Measurements from ENCODE around the gene FAM168A.
A peak's percentile ranks its signal among the peaks of the same experiment; 100 is the strongest.

Gene FAM168A

DNA sequence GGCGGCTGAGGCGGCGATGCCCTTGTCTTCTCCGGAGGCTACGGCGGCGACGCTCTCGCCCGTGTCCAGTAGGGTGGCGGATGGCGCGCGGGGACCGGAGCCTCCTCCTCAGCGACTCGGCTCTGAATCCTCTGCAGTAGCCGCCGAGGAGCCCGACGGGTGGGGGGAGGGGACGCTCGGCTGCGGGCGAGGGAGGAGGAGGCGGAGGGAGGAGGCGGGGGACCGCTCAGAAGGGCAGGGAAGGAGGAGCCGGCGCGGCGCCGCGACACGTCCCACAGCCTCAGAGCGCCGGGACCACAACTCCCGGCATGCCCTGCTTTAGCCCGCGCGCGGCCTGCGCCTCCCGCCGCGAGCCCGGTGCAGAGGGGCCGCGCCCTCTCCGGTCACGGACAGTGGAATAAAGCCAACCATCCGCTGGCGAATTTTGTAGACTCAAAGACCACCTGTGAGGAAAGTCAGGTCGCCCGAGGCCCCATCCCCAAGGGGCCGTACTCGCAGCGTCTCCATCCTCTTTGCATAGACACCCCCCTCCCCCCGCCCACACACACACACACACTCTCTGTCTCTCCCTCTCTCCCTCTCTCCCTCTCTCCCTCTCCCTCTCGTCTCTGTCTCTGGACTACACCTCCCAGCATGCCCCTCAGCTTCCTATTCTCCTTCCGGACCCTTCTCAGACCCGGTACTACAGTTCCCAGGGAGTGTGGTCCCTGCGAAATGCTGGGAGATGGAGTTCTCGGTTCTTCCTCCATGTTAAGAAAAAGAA, at the start of gene FAM168A:
FAM168A (minus strand) TSS at position 157 of the 763 bp plus-strand sequence. CDS start 129,638 bp downstream, outside the sequence.
- Mint-ChIP-seq H3K9me3 (no peaks in the 10 kb centered on the region), H3K27ac (peak within 1 kb of the TSS; percentile 93)

GRCh38 chr11:73647459-73648100, 49.7 kb upstream of the FAM168A start:
- H3K4me3 Mint-ChIP-seq = peak overlapping the region; percentile 49
- no peaks in the 10 kb centered on the region for H3K9me3 Mint-ChIP-seq
- intact Hi-C loops (cut with micrococcal nuclease) = no loop called here
- H3K27ac Mint-ChIP-seq = peak overlapping the region; percentile 39
- H3K27me3 Mint-ChIP-seq = peaks cover 31% of the 10 kb centered on the region
- peaks cover 27% of the 10 kb centered on the region for H3K4me1 Mint-ChIP-seq (ENCODE audit: low read depth)
- no peaks in the 10 kb centered on the region for H3K36me3 Mint-ChIP-seq (ENCODE audit: low read depth)

More for the DNA sequence above, at the start of gene FAM168A:
- Mint-ChIP-seq H3K4me3 (peak within 1 kb of the TSS; percentile 87), H3K27me3 (no peaks in the 10 kb centered on the region), H3K36me3 (ENCODE audit: low read depth) (peaks cover 13% of the 10 kb centered on the region), H3K4me1 (ENCODE audit: low read depth) (peaks cover 39% of the 10 kb centered on the region)
- intact Hi-C loops (cut with micrococcal nuclease) = loop anchor here (1.0 kb wide), 1 partner anchor 25 kb away; no protein-coding TSS in a partner anchor

DNA sequence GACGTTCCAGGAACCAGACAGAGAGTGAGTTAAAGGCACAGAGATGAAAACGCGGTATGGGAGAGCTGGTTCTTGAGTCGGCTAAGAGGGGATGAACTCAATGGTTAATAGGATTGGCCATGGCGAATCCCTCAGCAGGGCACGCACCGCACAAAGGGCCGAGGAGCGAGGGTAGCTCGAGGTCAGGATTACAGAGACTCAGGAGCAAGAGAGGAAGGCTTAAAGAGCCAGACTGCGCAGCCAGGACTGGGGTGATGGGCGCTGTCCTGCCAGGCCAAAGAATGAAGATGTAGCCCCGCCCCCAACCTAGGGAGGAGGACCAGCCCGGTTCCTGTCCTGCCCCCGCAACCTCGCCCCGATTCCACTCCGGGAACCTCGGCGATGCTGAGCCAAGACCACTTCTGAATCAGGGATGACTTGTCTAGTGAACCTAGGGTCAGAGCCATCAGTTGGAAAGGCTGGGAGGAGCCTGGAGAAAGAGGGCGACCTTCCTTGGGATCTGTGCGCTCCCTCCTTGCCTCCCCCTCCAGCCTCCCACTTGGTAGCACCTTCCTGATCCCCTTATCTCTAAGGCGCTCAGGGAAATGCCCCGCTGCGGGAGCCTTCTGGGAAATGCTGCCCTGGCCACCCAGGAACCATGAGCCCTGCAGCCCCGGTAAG, 48.2 kb upstream of the FAM168A start, which contains the start of gene PLEKHB1:
PLEKHB1 (plus strand) TSS at position 610 of the 660 bp plus-strand sequence; CDS start at position 638, 28 bp downstream.
- Mint-ChIP-seq H3K27ac (peak within 1 kb of the TSS; percentile 50), H3K9me3 (no peaks in the 10 kb centered on the region), H3K36me3 (ENCODE audit: low read depth) (no peaks in the 10 kb centered on the region), H3K4me3 (peak within 1 kb of the TSS; percentile 49), H3K4me1 (ENCODE audit: low read depth) (peaks cover 27% of the 10 kb centered on the region), H3K27me3 (peaks cover 31% of the 10 kb centered on the region)
- intact Hi-C loops (cut with micrococcal nuclease) = no loop called here

DNA sequence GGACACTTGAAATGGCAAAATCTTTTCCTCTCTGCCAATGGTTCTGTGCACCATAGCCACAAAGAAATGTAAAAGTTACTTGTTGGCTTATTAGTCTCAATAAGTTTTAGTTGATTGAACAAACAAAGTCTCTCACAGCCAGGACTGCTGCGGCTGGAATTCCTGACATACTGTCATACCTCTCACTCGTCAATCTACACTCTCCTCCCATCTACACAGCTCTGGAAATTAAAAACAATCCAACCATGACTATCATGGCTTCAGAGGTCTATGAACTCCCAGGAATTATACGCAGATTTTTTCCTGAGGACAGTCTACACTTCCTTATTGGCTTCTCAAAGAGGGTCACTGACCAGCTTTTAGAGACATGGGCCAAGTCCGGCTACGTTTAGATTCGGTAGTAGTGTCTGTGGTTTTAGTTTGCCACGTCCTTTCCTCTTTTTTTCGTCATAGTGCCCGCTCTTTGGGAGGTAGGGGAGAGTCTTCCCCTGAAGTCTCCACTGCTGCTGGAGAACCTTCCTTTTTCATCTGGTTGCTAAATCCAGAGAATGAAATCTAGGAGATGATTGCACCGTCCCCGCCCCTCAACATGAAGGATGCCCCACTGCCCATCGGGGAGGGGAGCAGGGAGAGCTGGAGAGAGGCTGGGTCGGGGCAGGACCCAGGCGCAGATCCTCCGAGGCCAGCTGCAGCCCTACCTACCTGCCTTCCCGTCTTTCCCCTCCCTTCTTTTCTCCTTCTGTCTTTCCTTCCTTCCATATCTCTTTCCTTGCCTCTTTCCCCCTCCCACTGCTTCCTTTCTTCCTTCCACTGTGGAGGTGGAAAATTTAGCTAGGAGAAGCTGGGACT, 47.4 kb upstream of the FAM168A start:
- peaks cover 32% of the 10 kb centered on the region for H3K27me3 Mint-ChIP-seq
- H3K9me3 Mint-ChIP-seq = no peaks in the 10 kb centered on the region
- H3K36me3 Mint-ChIP-seq (ENCODE audit: low read depth) = no peaks in the 10 kb centered on the region
- intact Hi-C loops (cut with micrococcal nuclease) = no loop called here
- peak overlapping the region; percentile 50 for H3K27ac Mint-ChIP-seq
- no peak overlapping the region for H3K4me3 Mint-ChIP-seq
- peaks cover 27% of the 10 kb centered on the region for H3K4me1 Mint-ChIP-seq (ENCODE audit: low read depth)

GRCh38 chr11:73641668-73642067, 43.8 kb upstream of the FAM168A start:
- H3K36me3 Mint-ChIP-seq (ENCODE audit: low read depth) = no peaks in the 10 kb centered on the region
- no peaks in the 10 kb centered on the region for H3K9me3 Mint-ChIP-seq
- intact Hi-C loops (cut with micrococcal nuclease) = no loop called here

GRCh38 chr11:73640592-73640991, 42.7 kb upstream of the FAM168A start:
- Mint-ChIP-seq H3K27me3 (peaks cover 7% of the 10 kb centered on the region), H3K9me3 (no peaks in the 10 kb centered on the region), H3K4me3 (no peak overlapping the region), H3K4me1 (ENCODE audit: low read depth) (peaks cover 12% of the 10 kb centered on the region), H3K36me3 (ENCODE audit: low read depth) (no peaks in the 10 kb centered on the region), H3K27ac (no peak overlapping the region)
- intact Hi-C loops (cut with micrococcal nuclease) = no loop called here

More at GRCh38 chr11:73641668-73642067, 43.8 kb upstream of the FAM168A start:
- Mint-ChIP-seq H3K4me1 (ENCODE audit: low read depth) (peaks cover 13% of the 10 kb centered on the region), H3K4me3 (no peak overlapping the region), H3K27me3 (peaks cover 14% of the 10 kb centered on the region), H3K27ac (no peak overlapping the region)

DNA sequence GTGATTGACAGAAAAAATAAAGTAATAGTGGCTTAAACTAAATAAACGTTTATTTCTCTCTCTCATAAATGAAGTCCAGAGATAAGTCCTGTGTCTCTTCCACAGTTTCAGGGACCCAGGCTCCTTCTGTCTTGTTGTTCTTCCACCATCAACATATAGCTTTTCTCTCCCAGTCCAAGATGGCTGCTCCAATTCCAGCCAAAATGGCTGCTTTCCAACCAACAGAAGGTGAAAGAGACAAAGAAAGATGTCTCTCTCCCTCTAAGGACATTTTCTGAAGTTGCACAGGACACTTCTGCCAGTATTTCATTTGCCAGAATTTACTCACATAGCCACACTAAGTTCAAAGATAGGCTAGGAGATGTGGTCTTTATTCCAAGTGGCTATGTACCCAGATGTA, 39.1 kb upstream of the FAM168A start:
- no peaks in the 10 kb centered on the region for H3K36me3 Mint-ChIP-seq (ENCODE audit: low read depth)
- peaks cover 11% of the 10 kb centered on the region for H3K4me1 Mint-ChIP-seq (ENCODE audit: low read depth)
- H3K27ac Mint-ChIP-seq = no peak overlapping the region
- H3K4me3 Mint-ChIP-seq = no peak overlapping the region
- H3K27me3 Mint-ChIP-seq = peaks cover 2% of the 10 kb centered on the region
- intact Hi-C loops (cut with micrococcal nuclease) = no loop called here
- H3K9me3 Mint-ChIP-seq = no peaks in the 10 kb centered on the region

DNA sequence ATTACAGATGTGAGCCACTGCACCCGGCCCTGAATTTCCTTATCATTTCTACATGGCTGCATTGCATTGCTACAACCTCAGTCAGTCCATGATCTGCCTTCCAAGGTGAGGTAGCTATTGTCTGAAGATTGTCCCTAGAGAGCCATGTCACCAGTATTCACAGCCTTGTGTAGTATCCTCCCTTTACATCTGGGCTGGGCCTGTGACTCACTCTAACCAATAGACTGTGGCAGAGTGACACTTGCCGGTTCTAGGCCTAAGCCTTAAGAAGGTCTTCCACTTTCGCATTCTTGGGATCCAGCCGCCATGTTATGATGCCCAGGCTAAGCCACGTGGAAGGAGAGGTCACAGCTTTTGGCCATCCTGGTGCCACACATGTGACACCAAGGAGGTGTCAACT, 38.3 kb upstream of the FAM168A start:
- Mint-ChIP-seq H3K36me3 (ENCODE audit: low read depth) (no peaks in the 10 kb centered on the region), H3K27me3 (peaks cover 2% of the 10 kb centered on the region), H3K9me3 (no peaks in the 10 kb centered on the region), H3K4me1 (ENCODE audit: low read depth) (peaks cover 11% of the 10 kb centered on the region), H3K4me3 (no peak overlapping the region), H3K27ac (no peak overlapping the region)
- intact Hi-C loops (cut with micrococcal nuclease) = no loop called here

DNA sequence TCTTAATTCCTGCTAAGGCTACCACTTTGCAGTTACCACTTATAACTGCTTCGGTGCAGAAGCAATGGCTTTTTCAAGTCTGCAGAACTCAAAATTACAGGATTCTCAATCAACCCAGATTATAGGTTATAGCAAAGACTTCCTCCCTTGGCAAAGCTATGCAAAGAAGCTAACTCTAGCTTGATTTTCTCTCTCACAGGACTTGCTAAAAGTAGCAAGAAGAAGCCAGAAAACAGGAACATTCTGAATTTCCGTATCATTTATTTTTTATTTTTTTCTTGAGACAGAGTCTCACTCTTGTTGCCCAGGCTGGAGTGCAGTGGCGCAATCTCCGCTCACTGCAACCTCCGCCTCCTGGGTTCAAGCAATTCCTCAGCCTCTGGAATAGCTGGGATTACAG, 37.8 kb upstream of the FAM168A start:
- intact Hi-C loops (cut with micrococcal nuclease) = no loop called here
- Mint-ChIP-seq H3K27ac (no peak overlapping the region), H3K36me3 (ENCODE audit: low read depth) (no peaks in the 10 kb centered on the region)

GRCh38 chr11:73633999-73634398, 36.1 kb upstream of the FAM168A start:
- no peaks in the 10 kb centered on the region for H3K36me3 Mint-ChIP-seq (ENCODE audit: low read depth)
- intact Hi-C loops (cut with micrococcal nuclease) = no loop called here
- H3K4me3 Mint-ChIP-seq = no peak overlapping the region
- no peaks in the 10 kb centered on the region for H3K27me3 Mint-ChIP-seq
- no peaks in the 10 kb centered on the region for H3K9me3 Mint-ChIP-seq
- peaks cover 14% of the 10 kb centered on the region for H3K4me1 Mint-ChIP-seq (ENCODE audit: low read depth)
- no peak overlapping the region for H3K27ac Mint-ChIP-seq

More for the DNA sequence above, 37.8 kb upstream of the FAM168A start:
- Mint-ChIP-seq H3K4me3 (no peak overlapping the region), H3K27me3 (peaks cover 2% of the 10 kb centered on the region), H3K9me3 (no peaks in the 10 kb centered on the region), H3K4me1 (ENCODE audit: low read depth) (peaks cover 11% of the 10 kb centered on the region)

- Mint-ChIP-seq H3K4me3 (no peak overlapping the region), H3K27ac (no peak overlapping the region), H3K4me1 (ENCODE audit: low read depth) (peaks cover 18% of the 10 kb centered on the region), H3K36me3 (ENCODE audit: low read depth) (no peaks in the 10 kb centered on the region), H3K27me3 (no peaks in the 10 kb centered on the region), H3K9me3 (no peaks in the 10 kb centered on the region)
- intact Hi-C loops (cut with micrococcal nuclease) = no loop called here
These were observed 35.1 kb upstream of the FAM168A start for GRCh38 chr11:73632996-73633395.

DNA sequence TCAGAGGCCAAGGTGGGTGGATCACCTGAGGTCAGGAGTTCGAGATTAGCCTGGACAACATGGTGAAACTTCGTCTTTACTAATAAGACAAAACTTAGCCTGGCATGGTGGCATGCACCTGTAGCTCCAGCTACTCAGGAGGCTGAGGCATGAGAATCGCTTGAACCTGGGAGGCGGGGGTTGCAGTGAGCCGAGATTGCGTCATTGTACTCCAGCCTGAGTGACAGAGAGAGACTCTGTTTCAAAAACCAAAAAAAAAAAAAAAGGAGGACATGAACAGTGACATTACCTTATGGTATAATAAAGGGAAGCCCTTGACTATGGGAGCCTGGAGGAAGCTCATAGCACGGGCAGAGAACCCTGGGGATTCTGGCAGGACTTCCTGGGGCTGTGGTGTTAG, 32.0 kb upstream of the FAM168A start:
- Mint-ChIP-seq H3K9me3 (no peaks in the 10 kb centered on the region), H3K36me3 (ENCODE audit: low read depth) (no peaks in the 10 kb centered on the region), H3K4me3 (no peak overlapping the region), H3K27me3 (no peaks in the 10 kb centered on the region), H3K4me1 (ENCODE audit: low read depth) (peaks cover 24% of the 10 kb centered on the region), H3K27ac (no peak overlapping the region)
- intact Hi-C loops (cut with micrococcal nuclease) = no loop called here

DNA sequence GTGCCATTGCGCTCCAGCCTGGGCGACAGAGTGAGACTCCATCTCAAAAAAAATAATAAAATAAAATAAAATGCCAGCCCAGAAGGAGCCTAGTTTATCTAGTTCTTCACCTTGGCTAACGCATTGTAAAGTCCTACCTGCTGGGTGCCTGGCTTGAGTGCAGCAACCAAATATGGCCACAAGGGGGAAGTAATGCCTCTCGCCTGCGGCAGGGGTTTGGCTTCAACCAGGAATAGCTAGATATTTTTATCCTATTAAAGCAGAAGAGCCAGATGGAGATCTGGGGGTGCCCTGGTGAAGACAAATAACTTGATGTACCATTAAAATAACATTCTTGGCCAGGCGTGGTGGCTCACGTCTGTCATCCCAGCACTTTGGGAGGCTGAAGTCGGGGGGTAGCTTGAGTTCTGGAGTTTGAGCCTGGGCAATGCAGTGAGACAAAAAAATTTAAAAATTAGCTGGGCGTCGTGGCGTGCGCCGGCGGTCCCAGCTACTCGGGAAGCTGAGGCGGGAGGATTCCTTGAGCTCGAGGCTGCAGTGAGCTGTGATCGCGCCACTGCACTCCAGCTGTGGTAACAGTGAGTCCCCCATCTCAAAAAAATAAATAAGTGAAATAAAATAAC, 27.9 kb upstream of the FAM168A start:
- Mint-ChIP-seq H3K27ac (peak overlapping the region; percentile 63), H3K4me1 (ENCODE audit: low read depth) (peaks cover 44% of the 10 kb centered on the region), H3K9me3 (no peaks in the 10 kb centered on the region), H3K36me3 (ENCODE audit: low read depth) (no peaks in the 10 kb centered on the region), H3K27me3 (no peaks in the 10 kb centered on the region), H3K4me3 (no peak overlapping the region)
- intact Hi-C loops (cut with micrococcal nuclease) = loop anchor here (1.0 kb wide), 1 partner anchor 35 kb away; no protein-coding TSS in a partner anchor
